Neural progenitor cell (in vitro differentiated cells): Measurements from ENCODE around the gene ELMO1.

ENCODE experiments used
- CTCF ChIP-seq: fragments of 200-600 bp; sonication (generic); IDR thresholded peaks from 2 replicates; pipeline ENCODE4 v1.5.1; 2017; ENCODE audit warnings: antibody characterized with exemption, mild to moderate bottlenecking
- EZH2phosphoT487 ChIP-seq: fragments of 200-600 bp; sonication (generic); IDR thresholded peaks from 2 replicates; pipeline ENCODE4 v1.6.1; 2017; ENCODE audit warnings: antibody characterized with exemption

- TF ChIP-seq CTCF, result no peak
- TF ChIP-seq EZH2phosphoT487, result no peak
Observed at GRCh38 chr7:37153376-37153775, 295.3 kb downstream of the ELMO1 start.
